NAMALWA (cell line): Measurements from ENCODE around the gene PPP1R2B.

Experiments
- DNase-seq: peaks from one replicate; pipeline ENCODE4 v3.0.0-alpha.2; 2015; ENCODE audit warnings: low spot score

PPP1R2B gene

DNA sequence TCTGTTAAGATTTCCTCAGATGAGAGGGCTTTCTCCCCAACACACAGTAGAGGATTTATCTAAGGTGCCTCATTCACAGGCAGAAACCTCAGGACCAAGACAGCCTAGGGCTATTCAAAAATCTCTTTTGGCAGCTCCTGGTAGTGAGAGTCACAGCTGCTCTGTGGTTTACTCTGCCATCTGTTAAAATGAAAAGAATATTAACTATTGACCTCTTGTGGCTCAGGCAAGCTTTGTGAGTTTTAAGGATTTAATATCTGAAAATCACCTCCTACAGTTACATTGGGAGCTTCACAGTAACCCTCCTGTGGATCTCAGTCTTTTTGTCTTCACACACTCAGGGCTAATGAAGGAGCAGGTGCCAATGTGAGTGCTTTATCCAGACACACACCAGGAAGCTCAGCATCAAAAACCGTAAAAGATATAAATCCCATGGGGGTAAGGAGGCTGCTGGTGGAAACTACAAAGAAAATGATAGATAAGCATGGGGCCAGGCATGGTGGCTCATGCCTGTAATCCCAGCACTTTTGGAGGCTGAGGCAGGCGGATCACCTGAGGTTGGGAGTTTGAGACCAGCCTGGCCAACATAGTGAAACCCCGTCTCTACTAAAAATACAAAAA lies 29.7 kb downstream of the PPP1R2B start:
- DNase-seq: peak; percentile 21

DNA sequence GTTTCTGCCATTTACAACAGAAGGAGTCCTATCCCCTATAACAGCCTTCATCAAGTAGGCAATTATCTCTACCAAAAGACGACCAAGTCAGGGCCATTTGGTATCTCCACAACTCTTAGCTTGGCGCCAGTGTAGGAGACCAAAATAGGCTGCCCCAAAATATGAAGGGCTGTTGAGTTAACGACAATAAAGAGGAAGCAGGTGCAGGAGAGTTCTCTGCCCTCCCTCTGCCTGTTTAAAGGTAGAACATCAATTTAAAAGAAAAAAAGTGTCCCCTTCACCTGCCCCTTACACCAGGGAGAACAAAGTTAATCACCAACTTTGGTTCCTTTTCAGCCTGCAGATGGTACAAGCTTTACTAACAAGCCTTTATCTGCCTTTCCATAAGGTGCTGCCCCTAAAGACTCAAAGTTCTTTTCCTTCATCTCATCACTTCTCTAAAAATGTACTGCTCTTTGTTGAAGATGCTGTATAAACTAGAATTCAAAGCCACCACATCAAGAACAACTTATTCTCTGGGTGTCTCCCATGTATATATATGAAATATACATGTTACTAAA lies 33.3 kb downstream of the PPP1R2B start:
- DNase-seq: peak; percentile 26

DNA sequence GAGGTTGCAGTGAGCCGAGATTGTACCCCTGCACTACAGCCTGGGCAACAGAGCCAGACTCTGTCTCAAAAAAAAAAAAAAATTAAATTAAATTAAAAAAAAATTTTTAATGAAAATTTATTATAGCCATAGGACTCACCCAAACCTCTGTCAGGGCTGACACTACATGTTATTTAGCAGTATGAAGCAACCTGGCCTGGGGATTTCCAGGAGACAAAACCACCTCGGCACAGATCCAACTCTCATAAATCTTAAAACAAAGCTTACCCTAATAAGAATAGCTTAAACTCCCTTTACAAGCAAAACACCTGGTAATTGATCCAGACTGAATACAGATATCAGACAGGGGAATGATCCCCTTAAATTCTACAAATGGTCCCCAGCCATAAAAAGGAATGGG lies 38.4 kb downstream of the PPP1R2B start:
- no peak for DNase-seq

DNA sequence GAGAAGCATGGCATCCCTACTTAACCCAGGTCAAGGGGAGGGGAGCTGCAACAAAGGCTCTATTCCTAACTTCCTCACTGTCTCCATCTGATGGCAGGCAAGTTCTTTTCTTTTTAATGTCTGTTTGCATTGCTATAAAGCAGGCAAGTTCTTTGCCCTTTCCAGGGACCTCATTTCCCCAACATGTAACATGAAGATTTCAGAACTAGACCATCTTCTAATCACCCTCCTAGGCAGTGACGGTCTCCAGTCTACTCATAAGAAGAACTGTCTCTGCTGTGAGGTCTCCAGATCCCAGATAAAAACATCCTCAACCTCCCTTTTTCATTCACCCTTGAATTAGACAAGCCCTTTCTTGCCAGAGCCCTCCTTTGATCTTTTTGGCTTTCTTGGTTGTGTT lies 42.1 kb downstream of the PPP1R2B start:
- peak; percentile 19 for DNase-seq

DNA sequence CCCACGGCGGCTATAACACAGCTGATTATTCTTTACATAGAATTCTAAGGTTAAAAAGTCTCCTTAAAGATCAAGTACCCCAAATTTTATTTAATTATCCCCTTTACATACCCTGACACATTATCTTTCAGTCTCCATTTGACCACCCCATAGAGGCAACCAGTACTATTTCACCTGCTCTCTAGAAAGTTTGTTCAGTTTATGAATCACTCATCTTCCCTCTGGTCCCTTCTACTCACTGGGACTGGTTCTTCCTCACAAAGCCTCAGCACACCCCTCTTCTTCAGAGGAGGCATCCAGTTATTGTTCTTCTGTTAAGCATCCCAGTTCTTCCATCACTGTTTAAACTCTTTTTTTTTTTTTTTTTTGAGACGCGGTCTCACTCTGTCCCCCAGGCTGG lies 42.8 kb downstream of the PPP1R2B start:
- DNase-seq: no peak

DNA sequence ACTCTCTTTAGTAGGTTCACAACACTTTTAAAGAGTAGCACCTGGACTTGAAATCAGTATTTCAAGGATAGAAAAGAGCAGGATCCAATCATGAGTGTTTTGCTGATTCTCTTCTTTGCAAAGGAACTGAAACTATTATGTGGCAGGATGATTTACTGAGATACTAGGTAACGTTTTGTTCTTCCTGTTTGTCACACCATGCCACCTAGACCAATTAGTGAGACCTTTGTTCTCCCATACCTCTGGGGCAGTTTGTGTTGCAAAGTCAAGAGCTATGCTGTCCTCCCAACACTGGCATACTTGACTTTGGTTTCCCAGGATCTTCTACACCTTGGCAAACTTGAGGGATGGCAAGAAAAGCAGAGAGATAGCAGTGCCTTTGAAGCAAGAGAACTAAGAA lies 43.4 kb downstream of the PPP1R2B start:
- no peak for DNase-seq

DNA sequence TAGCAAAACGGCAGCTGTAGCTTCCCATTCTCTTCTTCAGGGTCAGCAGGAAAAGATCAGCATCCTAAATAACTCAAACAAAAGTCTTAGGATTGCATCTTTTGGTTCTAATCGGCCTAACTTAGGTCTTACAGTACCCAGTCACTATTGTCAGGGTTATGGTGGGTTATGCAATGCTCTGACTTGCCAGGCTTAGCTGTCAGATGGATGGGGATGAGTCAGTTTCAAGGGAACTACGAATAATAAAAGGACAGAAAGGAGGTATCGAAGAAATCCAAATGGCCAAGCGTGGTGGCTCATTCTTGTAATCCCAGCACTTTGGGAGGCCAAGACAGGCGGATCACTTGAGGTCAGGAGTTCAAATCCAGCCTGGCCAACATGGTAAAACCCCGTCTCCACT lies 46.5 kb downstream of the PPP1R2B start:
- no peak for DNase-seq
